Suprapubic skin (tissue), 4 donors: ENCODE data around the gene SCYL1.

Experiments used
- EP300 ChIP-seq: sonication (generic); formaldehyde crosslinking; IDR thresholded peaks from one replicate; pipeline ENCODE4 v1.6.1; 2017; ENCODE audit warnings: antibody characterized with exemption
- POLR2A ChIP-seq, 2 donors: fragments of 450-650 bp; IDR thresholded peaks; one replicate each; pipeline ENCODE4 v1.6.1; 2017; ENCODE audit warnings: antibody characterized with exemption in 2 of 2, mild to moderate bottlenecking in 2 of 2, moderate library complexity in 2 of 2
- POLR2AphosphoS5 ChIP-seq, 3 donors: sonication (generic); formaldehyde crosslinking; IDR thresholded peaks; one replicate each; pipeline ENCODE4 v1.6.1; 2017; ENCODE audit warnings: antibody characterized with exemption in 3 of 3
- TF ChIP-seq, protein P1 (sequence below), 2 donors: fragments of 200-600 bp in 1 of 2; fragments of 450-650 bp in 1 of 2; sonication (generic) in 1 of 2; IDR thresholded peaks; one replicate each; pipeline ENCODE4 v1.5.1; 2016 to 2019; ENCODE audit warnings: antibody characterized with exemption in 2 of 2, mild to moderate bottlenecking in 1 of 2, moderate library complexity in 1 of 2

DNA sequence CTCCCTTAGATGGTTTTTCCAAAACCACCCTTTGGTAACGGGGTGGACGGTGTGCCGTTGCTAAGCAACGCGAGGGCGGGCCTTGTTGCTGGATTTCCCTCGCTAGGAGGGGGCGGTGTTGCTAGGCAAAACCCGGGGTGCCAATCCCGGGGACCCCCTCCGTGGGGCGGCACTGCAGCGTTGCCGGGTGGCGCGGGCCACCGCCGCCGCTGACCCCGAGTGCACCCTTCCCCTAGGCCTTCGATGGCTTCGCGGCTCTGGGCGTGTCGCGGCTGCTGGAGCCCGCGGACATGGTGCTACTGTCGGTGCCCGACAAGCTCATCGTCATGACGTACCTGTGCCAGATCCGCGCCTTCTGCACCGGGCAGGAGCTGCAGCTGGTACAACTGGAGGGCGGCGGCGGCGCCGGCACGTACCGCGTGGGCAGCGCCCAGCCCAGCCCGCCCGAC lies 59.9 kb downstream of the SCYL1 start:
- TF ChIP-seq POLR2A (IDR thresholded peaks at IDR 0.05): no peak
- TF ChIP-seq, protein P1, sequence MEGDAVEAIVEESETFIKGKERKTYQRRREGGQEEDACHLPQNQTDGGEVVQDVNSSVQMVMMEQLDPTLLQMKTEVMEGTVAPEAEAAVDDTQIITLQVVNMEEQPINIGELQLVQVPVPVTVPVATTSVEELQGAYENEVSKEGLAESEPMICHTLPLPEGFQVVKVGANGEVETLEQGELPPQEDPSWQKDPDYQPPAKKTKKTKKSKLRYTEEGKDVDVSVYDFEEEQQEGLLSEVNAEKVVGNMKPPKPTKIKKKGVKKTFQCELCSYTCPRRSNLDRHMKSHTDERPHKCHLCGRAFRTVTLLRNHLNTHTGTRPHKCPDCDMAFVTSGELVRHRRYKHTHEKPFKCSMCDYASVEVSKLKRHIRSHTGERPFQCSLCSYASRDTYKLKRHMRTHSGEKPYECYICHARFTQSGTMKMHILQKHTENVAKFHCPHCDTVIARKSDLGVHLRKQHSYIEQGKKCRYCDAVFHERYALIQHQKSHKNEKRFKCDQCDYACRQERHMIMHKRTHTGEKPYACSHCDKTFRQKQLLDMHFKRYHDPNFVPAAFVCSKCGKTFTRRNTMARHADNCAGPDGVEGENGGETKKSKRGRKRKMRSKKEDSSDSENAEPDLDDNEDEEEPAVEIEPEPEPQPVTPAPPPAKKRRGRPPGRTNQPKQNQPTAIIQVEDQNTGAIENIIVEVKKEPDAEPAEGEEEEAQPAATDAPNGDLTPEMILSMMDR (IDR thresholded peaks at IDR 0.05): no peak
- TF ChIP-seq EP300: no peak
- no peak for TF ChIP-seq POLR2AphosphoS5 (IDR thresholded peaks at IDR 0.05)
